Raji (cell line): Measurements from ENCODE around the gene ATXN7.

Source experiments
- POLR2A ChIP-seq: IDR thresholded peaks from 2 replicates; pipeline ENCODE4 v1.6.1; 2011; ENCODE audit warnings: low read depth, low read length, control low read depth; ENCODE audit not compliant: insufficient read depth

ATXN7 gene

GRCh38 chr3:64019879-64020278 lies 156.2 kb downstream of the ATXN7 start:
- no peak for TF ChIP-seq POLR2A

DNA sequence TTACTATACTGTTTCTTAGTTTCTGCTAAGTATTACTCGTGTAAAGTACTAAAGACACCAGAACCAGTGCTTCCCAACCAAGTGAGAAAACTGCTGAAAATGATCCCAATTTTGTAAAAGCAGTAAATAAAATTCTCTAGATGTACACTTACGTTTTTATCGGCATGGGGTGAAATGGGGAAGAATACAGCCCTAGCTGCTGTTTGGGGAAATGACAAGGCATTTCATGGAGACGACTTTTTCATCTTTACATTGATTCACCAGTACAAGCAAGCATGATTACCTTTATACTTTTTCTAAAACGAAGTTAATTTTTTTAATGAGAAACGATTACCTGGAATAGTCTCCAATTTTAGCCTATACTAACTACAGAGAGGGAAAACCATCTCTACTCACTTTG lies 158.3 kb downstream of the ATXN7 start:
- TF ChIP-seq POLR2A = no peak

DNA sequence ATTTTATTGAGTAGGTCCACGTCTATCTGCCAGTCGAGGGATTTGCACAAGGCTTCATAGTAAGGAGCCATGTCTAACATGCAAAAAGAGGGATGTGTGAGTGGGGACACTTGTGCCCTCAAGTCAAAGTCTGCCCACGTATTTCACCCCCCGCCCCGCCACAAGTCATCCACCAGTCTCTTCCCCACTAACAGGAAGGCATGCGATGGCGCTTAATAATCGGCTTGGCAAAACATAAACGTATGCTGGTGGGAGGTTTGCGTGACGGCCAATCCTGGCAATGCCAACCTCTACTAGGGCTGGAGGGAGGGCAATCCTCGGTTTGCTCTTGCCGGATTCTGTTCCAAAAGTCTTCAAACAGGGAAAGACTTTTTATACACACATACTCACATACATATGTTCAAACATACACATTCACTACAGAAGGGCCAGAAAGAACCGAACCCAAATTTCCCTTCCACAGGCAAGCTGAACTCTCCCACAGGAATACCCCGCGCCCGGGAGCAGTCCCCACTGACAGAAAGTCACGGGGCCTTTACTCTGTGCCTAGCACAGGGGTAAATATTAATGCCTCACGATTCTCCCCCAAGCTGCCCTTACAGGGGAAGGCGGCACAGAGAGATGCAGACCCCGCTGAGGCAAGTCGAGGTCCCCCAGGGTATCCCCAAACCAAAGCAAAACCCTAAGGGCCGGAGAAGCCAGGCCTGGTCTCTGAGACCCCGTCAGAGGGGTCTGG lies 159.0 kb downstream of the ATXN7 start:
- TF ChIP-seq POLR2A = no peak

DNA sequence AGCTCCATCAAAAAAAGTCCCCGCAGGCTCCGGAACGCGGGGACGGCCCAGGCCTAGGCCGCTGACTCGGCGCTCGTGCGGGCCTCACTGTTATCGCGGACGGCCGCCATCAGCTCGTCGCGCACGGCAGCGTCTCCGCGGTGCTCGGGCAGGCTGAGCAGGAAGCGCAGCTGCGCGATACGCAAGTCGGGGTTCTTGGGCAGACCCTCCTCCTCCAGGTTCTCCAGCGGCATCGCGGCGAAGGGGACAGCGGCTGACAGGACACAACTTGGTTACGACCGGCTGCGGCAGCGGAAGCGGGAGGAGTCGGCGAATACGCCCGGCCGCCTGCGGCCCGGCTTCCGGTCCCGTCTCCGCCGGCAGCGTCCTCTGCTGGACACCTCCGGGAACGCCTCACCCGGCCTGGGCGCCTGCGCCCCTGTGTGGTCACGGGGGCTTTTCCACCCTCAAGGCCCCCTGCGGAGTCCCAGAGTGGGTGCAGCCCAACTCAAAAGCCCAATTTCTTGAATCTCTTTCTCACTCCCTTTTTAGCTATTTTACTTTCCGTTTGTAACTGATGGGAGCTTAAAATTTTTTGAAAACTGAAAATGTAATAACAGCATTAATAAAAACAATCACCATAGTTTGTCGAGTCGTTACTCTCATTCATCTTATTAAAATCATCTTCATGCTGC lies 159.7 kb downstream of the ATXN7 start, which contains the start of gene PSMD6:
Gene PSMD6 (minus strand): TSS at position 308 of the 674 bp plus-strand sequence. CDS start 75 bp downstream, at position 233.
- TF ChIP-seq POLR2A = peak; percentile 89

- no peak for TF ChIP-seq POLR2A
These were observed 160.2 kb downstream of the ATXN7 start for GRCh38 chr3:64023861-64024223.

- TF ChIP-seq POLR2A = no peak
These were observed 162.7 kb downstream of the ATXN7 start for GRCh38 chr3:64026346-64026745.

GRCh38 chr3:64027658-64028057 lies 164.0 kb downstream of the ATXN7 start:
- no peak for TF ChIP-seq POLR2A

GRCh38 chr3:64028754-64029153 lies 165.1 kb downstream of the ATXN7 start:
- no peak for TF ChIP-seq POLR2A

DNA sequence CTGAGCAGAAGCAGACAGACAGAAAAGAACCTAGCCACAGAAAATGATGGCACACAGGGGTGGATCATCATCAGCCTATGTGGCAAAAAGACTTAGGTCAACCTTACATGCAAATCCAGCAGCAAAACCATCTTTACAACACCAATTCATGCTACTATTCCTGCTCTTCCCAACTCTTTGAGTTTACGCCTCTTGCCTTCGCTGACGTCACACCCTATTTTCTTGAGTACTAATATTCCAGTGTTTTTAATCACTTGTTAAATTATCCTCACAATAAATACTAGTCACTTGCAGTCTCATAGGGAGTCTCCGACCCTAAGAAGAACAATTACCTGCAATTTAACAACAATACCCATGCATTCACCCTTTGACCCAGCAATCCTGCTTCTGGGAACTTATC lies 165.6 kb downstream of the ATXN7 start:
- TF ChIP-seq POLR2A = no peak

DNA sequence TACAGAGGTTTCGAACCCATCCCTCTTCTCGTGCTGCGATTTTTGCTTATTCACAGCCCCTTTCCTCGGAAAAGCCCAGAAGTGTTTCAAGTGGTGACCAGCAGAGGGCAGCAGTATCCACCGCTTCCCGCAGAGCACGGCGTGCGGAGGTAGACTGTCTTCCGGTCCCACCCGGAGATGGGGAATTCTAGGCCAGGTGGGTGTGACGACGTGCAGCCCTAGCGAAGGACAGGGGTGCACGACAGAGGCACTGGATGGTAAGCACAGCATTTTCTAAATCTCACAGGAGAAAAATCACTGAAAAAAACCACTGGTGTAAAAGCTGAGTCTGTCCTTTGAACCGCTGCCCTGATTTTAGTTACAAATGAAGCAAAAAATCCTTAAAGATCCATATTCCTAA lies 167.1 kb downstream of the ATXN7 start:
- TF ChIP-seq POLR2A = no peak

DNA sequence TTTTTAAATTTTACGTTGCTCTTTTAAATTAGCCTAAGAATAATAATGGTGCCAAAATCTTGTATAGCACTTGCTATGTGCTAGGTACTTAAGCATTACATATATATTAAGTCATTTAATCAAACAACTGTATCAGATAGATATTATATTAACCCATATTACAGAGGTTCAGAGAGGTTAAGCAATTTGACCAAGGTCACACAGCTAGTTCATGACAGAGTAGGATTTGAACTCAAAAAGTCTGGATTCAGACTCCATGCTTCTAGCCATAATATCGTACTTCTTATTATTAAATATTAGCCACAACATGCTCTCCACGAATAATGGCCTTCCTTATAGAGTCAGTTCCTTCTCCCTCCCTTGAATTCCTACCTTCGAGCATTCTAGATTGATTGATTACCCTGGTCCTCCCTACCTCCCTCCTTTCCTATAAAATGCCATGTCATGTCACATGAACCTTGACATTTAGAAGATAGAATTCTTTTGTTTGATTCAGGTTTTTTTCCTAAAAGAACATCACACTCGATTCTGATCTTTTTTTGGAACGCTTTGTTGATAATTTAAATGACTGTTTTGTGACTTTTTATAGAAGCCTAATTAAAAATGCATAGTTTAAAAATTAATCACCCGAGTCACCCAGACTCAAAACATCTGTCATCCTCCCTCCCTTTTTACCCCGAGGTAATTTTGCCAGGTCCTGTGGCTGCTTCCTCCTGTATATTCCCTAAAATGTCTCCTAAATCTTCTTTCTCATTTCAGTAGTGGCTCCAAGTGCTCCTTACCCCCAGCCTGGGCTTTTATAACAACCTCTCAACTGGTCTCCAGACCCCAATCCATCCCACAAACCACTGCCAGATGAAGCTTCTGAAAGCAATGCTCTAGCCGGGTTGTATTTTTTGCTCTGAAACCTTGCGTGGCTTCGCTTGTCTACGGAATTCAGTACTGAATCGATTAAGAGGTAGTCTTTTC lies 168.2 kb downstream of the ATXN7 start:
- no peak for TF ChIP-seq POLR2A

- no peak for TF ChIP-seq POLR2A
These were observed 169.4 kb downstream of the ATXN7 start for GRCh38 chr3:64033069-64033468.

- no peak for TF ChIP-seq POLR2A
These were observed 173.4 kb downstream of the ATXN7 start for GRCh38 chr3:64037084-64037483.

DNA sequence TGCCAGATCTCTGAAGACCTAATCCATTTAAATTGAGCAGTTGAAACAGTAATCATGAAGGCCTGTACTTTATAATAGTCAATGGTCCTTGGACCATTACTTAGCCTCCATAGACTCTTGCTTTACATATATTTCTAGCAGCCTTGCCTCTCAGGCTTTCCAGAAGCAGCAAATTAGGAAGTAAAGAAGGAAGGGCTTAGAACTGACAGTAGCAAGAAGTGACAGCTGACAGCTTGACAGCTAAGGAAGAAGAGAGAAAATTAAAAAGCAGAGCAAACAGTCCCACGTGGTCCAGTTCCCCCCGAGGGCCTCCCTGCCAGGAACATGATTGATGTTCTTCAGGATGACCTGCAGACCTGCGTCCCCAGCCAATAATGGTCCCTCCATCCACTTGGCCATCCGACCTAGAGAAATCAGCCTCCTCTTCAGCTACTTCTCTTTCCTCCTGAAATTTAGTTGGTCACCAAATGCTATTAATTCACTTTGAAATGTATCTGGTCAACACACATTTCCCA lies 174.6 kb downstream of the ATXN7 start:
- TF ChIP-seq POLR2A = no peak

DNA sequence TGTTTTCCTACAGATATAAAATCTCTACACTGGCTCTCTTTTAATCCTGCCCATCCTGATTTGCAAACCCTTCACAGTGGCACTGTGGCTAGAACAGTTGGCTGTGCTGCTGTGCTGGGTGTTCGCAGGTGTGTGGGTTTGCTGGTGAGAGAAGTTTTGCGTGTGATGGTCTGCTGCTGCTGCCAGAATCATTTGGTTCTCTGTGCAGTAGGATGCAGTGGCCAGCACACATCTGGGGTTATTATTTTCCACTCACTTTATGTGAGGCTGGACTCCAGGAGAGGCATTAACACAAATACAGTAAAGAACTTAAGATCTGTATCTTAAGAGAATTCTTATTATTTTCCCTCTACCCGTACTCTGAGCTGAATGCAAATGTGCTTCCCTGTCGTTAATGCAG lies 175.7 kb downstream of the ATXN7 start:
- TF ChIP-seq POLR2A = no peak
